ENCODE results near the gene KCTD5.
"Not testable (repeated sequence)": the region's sequence is repeated elsewhere in the genome, so short reads cannot be mapped to it uniquely, and the experiment has no call there.

KCTD5 gene

DNA sequence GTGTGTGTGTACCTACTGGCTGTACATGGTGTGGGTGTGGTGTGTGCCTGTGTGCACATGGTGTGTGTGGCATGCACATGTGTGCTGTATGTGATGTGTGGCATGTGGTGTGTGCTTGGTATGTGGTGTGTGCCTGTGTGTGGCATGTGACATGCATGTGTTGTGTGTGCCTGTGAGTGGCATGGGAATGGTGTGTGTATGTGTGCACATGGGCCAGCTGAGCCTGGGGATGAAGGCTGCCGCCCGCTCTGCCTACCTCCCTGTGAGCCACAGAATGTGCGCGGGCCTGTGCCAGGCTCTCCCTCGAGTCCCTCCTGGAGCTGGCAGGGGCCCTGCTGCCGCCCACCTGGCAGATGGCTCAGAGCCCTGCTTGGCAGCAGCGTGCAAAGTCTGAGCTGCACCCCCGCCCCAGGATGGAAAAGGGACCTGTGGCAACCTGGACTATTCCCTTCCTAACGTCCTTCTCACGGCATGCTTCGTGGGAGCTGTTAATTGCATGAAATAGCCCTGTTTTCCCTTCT, 28.4 kb downstream of the KCTD5 start:
- no peak for DNase-seq

DNA sequence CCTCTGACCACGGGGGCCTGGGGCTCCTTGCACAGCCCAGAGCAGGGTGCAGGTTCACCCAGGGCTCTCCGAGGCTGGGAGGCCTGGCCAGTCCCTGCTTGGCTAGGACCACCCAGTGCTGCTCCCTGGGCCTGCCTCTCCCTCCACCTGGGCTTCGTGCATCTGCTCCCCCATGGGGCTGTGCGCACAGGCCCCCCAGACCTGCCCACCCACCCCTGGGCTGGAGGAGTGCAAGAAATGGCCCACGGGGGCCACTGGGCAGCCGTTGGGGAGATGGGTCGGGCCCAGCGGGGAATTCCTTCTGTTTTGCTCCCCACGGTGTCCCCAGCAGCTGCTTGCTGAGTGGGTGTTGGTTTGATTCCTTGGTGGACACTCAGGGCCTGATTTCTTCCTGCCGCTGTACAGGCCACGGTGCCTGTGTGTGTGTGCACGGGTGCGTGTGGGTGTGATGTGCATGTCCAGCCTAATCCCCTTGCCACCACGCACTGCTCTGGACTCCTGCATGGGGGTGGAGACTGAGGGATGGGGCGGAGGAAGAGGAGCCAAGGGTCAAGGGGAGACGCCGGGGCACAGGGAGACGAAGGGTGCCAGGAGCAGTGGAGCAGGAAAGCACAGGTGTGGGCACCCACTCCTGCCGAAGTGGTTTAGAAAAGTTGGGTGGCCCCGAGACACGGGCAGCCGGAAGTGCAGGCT, 29.2 kb downstream of the KCTD5 start:
- no peak for DNase-seq

DNA sequence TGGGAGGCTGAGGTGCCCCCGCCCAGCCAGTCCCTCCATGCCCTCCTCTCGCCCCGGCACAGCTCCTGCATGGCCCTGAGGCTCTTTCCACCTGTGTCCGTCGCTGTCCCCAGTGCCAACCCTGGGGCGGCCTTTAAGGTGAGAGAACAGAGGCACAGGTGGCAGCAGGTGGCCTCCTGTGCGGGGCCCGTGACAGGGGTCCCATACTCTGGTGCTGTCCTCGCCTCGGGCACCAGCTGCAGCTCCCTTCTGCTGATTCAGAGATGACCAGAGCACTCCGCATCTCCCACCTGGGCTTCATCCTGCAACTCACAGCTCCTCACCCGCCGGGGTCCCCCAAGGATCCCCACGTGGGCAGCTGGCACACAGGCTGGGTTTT, 29.7 kb downstream of the KCTD5 start:
- no peak for DNase-seq

GRCh38 chr16:2712546-2712945, 30.2 kb downstream of the KCTD5 start:
- no peak for DNase-seq

GRCh38 chr16:2713523-2713922, 31.2 kb downstream of the KCTD5 start:
- DNase-seq, result no peak

- DNase-seq, result no peak
Observed at GRCh38 chr16:2713985-2714774, 31.9 kb downstream of the KCTD5 start.

DNA sequence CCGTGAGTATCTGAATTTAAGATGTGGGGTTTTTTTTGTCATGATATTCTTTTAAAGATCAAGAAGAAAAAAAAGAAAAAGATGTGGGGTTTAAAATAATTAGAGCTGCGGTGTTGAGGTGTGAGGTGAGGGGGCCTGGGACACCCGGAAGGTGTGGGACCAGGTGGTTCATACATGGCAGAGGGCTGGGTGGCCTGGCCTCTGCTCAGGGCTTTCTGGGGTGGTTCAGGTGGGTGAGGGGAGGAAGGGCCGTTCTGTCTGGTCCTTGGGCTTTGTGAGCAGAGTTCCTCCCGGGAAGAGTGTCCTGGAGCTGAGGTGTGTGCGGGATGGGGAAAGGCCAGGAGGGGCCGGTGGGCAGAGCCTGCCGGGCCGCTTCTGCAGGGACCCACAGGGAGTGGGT, 32.7 kb downstream of the KCTD5 start:
- DNase-seq, result no peak

GRCh38 chr16:2715519-2715918, 33.2 kb downstream of the KCTD5 start:
- DNase-seq, result peak; percentile 50

- no peak for DNase-seq
Observed at GRCh38 chr16:2715966-2716885, 33.9 kb downstream of the KCTD5 start.

- no peak for DNase-seq
Observed at GRCh38 chr16:2716948-2717347, 34.6 kb downstream of the KCTD5 start.

- DNase-seq, result no peak
Observed at GRCh38 chr16:2717383-2718263, 35.3 kb downstream of the KCTD5 start.

DNA sequence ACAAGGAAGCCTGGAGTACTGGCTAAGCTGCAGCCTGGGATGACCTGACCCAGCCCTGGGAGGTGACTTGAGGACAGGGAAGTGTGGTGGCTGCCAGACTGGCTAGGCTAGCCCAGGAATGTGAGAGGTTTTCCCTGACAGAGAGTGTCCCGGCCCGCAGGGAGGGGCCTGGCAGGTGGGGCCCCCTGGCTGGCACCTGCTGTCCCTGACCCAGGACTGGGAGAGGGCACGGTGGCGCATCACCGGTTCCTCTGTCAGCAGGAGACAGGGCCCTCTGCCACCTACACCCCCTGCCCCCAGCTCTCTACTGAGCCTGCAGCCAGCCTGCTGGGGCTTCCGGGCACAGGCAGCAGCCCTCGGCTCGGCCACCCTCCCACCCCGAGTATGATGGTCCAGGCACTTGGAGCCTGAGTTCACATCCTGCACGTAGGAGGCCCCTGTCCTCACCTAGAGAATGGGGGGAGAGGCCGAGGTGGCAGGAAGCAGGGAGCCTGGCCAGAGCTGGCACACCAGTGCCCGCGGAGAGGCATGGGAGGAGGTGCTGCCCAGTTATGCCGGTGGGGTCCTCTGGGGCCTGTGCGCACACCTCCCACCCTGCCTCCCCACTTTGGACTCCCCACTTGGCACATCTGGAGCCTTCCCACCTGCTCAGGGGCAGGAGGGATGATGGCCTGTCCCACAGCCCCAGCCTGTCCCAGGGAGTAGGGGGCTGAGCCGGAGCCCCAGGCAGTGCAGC, 37.2 kb downstream of the KCTD5 start:
- no peak for DNase-seq

DNA sequence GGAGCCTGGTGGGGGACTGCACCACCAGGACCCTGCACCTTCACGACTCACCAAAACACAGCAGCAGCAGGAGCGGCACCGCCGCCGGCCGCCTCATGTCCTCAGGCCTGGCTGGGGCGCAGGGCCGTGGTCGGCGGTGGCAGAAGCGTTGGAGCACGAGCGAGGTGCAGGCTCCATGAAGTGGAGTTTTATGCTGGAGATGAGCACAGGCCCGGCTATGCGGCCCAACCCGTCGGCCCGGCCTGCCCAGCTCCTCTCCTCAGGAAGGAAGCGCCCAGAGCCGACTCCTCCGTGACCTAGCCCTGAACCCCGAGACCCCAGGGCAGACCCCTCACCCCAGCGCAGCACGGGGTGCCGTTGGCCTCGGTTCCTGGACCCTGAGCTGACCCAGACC, 37.7 kb downstream of the KCTD5 start, which contains the start of gene PRSS27:
TSS of gene PRSS27 (minus strand) at position 161 of the 394 bp plus-strand sequence. CDS start at position 97, 64 bp downstream.
- DNase-seq, result no peak

DNA sequence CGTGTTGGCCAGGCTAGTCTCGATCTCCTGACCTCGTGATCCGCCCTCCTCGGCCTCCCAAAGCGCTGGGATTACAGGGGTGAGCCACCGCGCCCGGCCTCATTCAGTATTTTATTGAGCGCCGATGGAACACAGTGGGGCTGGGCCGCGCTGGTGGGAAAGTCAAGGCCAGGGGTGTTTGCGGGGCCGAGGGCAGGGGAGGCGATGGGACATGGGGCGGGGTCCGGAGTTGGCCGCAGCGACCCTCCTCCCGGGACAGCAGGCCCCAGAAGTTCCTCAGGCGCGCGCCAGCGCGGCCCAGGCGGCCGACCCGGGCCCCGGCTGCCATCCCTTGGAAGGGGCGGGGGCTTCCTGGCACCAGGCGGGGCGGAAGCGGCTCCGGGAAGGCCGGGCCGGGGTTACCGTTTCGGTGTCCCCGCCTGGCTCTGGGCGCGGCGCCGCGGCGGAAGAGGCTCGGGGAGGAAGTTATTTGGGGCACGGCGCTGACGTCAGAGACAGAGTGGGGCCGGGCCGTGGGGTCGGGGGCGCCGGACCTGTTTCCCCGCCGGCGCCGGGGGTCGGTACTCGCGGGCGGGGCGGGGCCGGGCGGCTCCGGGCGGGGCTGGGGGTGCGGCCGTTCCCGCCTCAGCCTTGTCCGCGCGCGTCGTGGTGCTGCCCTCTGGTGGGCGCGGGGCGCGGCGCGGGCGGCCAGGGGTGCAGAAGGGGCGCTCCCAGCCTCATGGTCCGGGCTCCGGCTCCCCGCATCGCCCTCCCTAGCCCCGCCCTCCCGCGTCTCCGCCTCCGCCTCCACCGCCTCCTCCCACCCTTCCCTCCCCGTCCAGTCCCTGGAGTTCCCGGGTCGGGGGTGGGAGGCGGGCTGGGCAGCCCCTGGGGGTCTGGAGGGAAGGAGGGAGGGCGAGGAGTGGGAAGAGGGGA, 38.7 kb downstream of the KCTD5 start:
- DNase-seq, result peak; percentile 83

GRCh38 chr16:2721634-2722173, 39.4 kb downstream of the KCTD5 start:
- DNase-seq, result not testable (repeated sequence)

GRCh38 chr16:2724088-2724676, 41.9 kb downstream of the KCTD5 start:
- DNase-seq, result no peak

- no peak for DNase-seq
Observed at GRCh38 chr16:2724816-2725348, 42.6 kb downstream of the KCTD5 start.

- no peak for DNase-seq
Observed at GRCh38 chr16:2726923-2727322, 44.6 kb downstream of the KCTD5 start.

- DNase-seq, result no peak
Observed at GRCh38 chr16:2728034-2728433, 45.7 kb downstream of the KCTD5 start.

Data from hematopoietic multipotent progenitor cell treated with erythropoietin and hydrocortisone succinate and interleukin-3 and kit ligand, for 8 days (in vitro differentiated cells).